BE2C (cell line): Measurements from ENCODE around the gene LYPD8.

Source experiments
- DNase-seq: peaks from one replicate; pipeline ENCODE4 v3.0.0-alpha.2; 2020
- H3K27me3 ChIP-seq: fragments of 250-450 bp; sonication (Bioruptor Pico); 2 replicates; pipeline ENCODE4 v1.5.1; 2020; ENCODE audit warnings: mild to moderate bottlenecking
- H3K36me3 ChIP-seq: fragments of 250-450 bp; sonication (Bioruptor Pico); 2 replicates; pipeline ENCODE4 v1.5.1; 2020; ENCODE audit warnings: mild to moderate bottlenecking
- H3K4me1 ChIP-seq: fragments of 250-450 bp; sonication (Bioruptor Pico); 2 replicates; pipeline ENCODE4 v1.5.1; 2020
- H3K4me3 ChIP-seq: 2 replicates; pipeline ENCODE4 v1.5.1; 2011; ENCODE audit warnings: low read depth, low read length
- H3K9me3 ChIP-seq: fragments of 250-450 bp; sonication (Bioruptor Pico); 2 replicates; pipeline ENCODE4 v1.5.1; 2020
- CTCF ChIP-seq: IDR thresholded peaks from 2 replicates; pipeline ENCODE4 v1.5.1; 2012; ENCODE audit warnings: mild to moderate bottlenecking, low read depth, low read length

The LYPD8 gene

GRCh38 chr1:248748211-248748610 lies 7.3 kb downstream of the LYPD8 start:
- Histone ChIP-seq H3K4me1 (no peaks in the 10 kb centered on the region), H3K9me3 (no peaks in the 10 kb centered on the region), H3K36me3 (no peaks in the 10 kb centered on the region), H3K27me3 (peaks cover 4% of the 10 kb centered on the region; the same call in 1 of the 2 replicates), H3K4me3 (no peak overlapping the region)
- TF ChIP-seq CTCF, result no peak
- DNase-seq, result no peak

DNA sequence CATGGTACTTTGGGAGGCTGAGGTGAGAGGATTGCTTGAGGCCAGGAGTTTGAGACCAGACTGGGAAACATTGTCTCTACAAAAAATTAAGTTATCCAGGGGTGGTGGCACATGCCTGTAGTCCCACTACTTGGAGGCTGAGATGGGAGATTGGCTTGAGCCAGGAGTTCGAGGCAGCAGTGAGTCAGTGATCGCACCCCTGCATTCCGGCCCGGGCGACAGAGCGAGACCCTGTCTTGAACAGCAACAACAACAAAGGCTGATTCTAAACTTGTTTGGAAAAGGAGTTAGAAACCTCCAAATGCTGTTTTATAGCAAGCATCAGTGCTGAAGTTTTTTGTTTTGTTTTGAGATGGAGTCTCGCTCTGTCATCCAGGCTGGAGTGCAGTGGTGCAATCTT lies 14.7 kb downstream of the LYPD8 start:
- H3K4me3 ChIP-seq, result no peak overlapping the region
- H3K4me1 ChIP-seq, result no peaks in the 10 kb centered on the region
- peaks cover 7% of the 10 kb centered on the region for H3K27me3 ChIP-seq
- H3K9me3 ChIP-seq, result no peaks in the 10 kb centered on the region
- no peak for TF ChIP-seq CTCF
- DNase-seq, result no peak
- H3K36me3 ChIP-seq, result no peaks in the 10 kb centered on the region

DNA sequence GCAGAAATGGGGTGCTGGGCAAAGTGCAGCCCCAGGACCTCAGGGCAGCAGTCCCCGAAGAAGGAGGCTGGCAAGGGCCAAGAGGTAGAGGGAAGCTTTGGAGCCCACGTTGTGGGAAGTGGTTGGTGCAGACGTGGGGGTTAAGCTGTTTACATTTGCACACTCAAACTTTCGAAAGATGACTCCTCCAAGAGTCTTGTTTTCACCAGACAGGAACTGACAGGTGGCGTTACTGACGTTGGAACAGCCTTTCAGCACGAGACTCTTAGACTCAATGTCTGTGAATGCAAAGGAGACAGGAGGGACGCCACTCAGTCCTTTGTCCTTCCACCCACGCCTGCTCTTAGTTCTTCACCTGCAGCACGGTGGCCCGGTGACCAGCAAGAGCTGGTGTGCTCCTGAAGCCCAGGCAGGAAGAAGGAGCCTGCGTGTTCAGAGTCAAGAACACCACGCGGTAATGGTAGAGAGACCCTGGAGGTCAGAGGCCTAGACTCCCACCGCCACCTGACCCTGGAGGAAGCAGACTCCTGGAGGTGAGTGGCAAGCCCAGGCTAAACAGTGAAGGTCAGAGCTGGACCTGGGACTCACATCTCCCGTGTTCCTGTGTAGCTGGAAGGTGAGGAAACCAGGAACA lies 15.9 kb downstream of the LYPD8 start:
- no peak for DNase-seq
- no peaks in the 10 kb centered on the region for H3K4me1 ChIP-seq
- no peaks in the 10 kb centered on the region for H3K9me3 ChIP-seq
- H3K36me3 ChIP-seq, result no peaks in the 10 kb centered on the region
- peaks cover 11% of the 10 kb centered on the region for H3K27me3 ChIP-seq
- no peak for TF ChIP-seq CTCF
- H3K4me3 ChIP-seq, result no peak overlapping the region

DNA sequence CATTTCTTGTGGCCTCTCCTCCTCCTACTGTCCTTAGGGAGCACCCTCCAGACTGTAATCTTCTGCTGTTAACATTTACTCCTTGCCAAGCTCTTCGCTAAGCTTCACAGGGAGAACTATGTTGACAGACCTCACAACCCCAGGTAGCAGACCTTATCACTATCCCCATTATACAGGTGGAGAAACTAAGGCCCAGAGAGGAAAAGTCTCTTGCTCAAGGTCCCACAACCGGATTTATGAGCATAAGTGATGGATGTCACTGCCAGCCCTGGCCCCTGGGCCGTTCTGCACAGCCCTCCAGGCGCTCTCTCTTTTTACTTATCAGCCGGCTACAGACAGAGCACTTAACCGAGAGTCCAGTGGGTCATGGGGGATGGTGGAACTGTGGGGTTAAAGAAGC lies 18.1 kb downstream of the LYPD8 start:
- H3K4me1 ChIP-seq, result no peaks in the 10 kb centered on the region
- no peaks in the 10 kb centered on the region for H3K9me3 ChIP-seq
- no peak overlapping the region for H3K4me3 ChIP-seq
- no peak for TF ChIP-seq CTCF
- no peaks in the 10 kb centered on the region for H3K36me3 ChIP-seq
- no peak for DNase-seq
- peaks cover 11% of the 10 kb centered on the region for H3K27me3 ChIP-seq

GRCh38 chr1:248736977-248737376 lies 18.6 kb downstream of the LYPD8 start:
- DNase-seq, result no peak
- H3K4me3 ChIP-seq, result no peak overlapping the region
- no peaks in the 10 kb centered on the region for H3K36me3 ChIP-seq
- H3K4me1 ChIP-seq, result no peaks in the 10 kb centered on the region
- TF ChIP-seq CTCF, result no peak
- peaks cover 11% of the 10 kb centered on the region for H3K27me3 ChIP-seq
- no peaks in the 10 kb centered on the region for H3K9me3 ChIP-seq

DNA sequence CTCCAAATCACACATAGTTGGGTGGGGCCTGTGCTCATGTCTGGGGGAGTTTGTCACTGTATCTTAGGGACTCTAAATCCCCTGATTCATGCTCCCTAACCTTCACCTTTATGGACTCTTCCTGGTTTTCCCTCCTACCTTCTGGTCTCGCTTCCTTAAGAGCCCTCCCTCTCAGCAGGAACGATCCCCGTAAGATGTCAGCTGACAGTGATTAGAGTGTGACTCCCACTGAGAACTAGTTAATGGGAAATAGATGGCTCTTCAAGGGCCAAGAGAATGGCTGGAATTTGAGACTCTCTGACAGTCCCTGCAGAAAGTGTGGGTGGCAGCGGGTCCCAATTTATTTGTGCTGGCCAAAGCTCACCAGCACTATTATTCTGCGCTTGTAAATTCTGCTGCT lies 22.0 kb downstream of the LYPD8 start:
- Histone ChIP-seq H3K4me1 (no peaks in the 10 kb centered on the region), H3K4me3 (no peak overlapping the region), H3K9me3 (no peaks in the 10 kb centered on the region), H3K27me3 (peaks cover 9% of the 10 kb centered on the region; the same call in 1 of the 2 replicates), H3K36me3 (no peaks in the 10 kb centered on the region)
- no peak for DNase-seq
- TF ChIP-seq CTCF, result no peak
